ENCODE data around the gene C18orf63. TPM values are rescaled to one million over a fixed set of nuclear protein-coding genes. Genes with fewer than 3 reads are reported as not detected.
"Not testable (repeated sequence)": the region's sequence is repeated elsewhere in the genome, so short reads cannot be mapped to it uniquely, and the experiment has no call there.

The C18orf63 gene
- total RNA-seq, 2 donors from 2014 or later: not detected

DNA sequence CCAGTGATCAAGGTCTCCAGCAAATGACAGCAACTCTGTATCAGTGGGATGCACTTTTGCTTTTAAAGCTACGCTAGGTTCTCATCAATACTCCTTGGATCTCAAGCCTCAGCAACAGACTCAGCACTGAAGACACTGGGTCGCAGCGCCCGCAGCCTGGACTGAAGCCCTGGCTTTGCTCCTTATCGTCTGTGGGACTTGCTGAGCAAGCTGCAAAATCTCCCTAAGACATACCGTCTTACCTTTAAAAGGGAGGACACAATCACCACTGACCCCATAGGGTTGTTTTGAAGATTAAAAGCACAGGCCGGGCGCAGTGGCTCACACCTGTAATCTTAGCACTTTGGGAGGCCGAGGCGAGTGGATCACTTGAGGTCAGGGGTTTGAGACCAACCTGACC is 32.0 kb upstream of the C18orf63 start:
- DNase-seq (ENCODE audit: low spot score): no peak
- H3K9me3 ChIP-seq: no peaks in the 10 kb centered on the region
- no peaks in the 10 kb centered on the region for H3K27me3 ChIP-seq
- no peaks in the 10 kb centered on the region for H3K36me3 ChIP-seq
- H3K27ac ChIP-seq: peak overlapping the region in 1 of 2 donors; percentile 38
- peaks cover 0 to 48% of the 10 kb centered on the region in 2 donors for H3K4me1 ChIP-seq
- TF ChIP-seq, protein P1, sequence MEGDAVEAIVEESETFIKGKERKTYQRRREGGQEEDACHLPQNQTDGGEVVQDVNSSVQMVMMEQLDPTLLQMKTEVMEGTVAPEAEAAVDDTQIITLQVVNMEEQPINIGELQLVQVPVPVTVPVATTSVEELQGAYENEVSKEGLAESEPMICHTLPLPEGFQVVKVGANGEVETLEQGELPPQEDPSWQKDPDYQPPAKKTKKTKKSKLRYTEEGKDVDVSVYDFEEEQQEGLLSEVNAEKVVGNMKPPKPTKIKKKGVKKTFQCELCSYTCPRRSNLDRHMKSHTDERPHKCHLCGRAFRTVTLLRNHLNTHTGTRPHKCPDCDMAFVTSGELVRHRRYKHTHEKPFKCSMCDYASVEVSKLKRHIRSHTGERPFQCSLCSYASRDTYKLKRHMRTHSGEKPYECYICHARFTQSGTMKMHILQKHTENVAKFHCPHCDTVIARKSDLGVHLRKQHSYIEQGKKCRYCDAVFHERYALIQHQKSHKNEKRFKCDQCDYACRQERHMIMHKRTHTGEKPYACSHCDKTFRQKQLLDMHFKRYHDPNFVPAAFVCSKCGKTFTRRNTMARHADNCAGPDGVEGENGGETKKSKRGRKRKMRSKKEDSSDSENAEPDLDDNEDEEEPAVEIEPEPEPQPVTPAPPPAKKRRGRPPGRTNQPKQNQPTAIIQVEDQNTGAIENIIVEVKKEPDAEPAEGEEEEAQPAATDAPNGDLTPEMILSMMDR (IDR thresholded peaks at IDR 0.05): no peak
- H3K4me3 ChIP-seq: no peak overlapping the region

DNA sequence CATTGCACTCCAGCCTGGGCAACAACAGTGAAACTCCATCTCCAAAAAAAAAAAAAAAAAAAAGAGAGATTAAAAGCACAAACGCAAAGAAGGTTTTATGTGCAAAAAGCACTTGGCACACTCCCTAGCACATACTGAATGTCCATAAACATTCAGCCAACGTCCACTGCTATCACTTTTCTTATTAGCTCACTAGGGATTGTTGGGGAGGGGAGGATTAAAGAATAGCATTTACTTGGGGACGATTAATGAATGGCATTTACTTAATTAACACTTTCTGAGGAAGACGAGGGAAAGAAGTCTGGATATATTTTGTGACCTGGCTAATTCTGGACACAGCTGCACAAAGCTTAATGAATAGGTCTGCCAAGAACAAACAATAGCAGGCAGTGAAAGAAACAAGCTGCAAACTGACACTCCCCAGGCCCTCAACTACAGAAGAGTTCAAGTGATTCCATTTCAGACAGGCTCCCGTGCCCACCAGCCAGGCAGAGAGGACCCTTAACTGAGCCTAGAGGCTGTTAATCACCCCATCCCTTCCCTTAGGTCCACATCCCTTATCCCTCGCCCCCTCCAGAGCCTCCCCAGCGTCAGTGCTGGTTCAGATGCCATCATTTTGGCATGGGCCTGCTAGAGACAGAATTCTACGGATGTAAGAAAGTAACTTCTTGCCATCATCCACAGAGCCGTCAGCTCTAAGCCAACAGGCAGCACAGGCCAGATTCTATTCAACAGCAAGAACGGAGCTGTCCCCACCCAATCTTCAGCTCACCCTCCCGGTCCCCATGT is 31.3 kb upstream of the C18orf63 start:
- Histone ChIP-seq H3K4me1 (peaks cover 0 to 51% of the 10 kb centered on the region in 2 donors), H3K27ac (peak overlapping the region; percentile 69 to 85), H3K9me3 (no peaks in the 10 kb centered on the region), H3K27me3 (no peaks in the 10 kb centered on the region), H3K36me3 (no peaks in the 10 kb centered on the region), H3K4me3 (peak overlapping the region in 1 of 2 donors; percentile 8)
- TF ChIP-seq, protein P1 (IDR thresholded peaks at IDR 0.05): no peak
- no peak for DNase-seq (ENCODE audit: low spot score)

DNA sequence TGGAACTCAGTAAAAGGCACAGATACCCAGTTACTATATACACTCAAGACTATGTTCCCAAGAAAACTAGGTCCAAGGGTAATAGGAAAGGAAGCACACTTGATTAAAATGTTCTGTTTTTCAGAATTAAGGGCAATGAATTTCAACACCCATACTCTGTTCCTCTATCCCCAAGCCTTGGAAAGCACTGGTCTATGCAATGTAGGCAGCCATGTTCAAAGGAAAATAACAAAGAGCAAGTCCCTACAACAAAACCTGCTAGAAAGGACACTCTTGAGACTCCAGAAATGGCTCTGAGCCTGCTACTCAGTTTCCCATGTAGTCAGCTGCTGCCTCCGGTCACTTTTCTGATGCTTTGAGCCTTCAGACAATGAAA is 30.7 kb upstream of the C18orf63 start:
- TF ChIP-seq, protein P1 (IDR thresholded peaks at IDR 0.05): no peak
- Histone ChIP-seq H3K27ac (peak overlapping the region; percentile 69 to 85), H3K27me3 (no peaks in the 10 kb centered on the region), H3K9me3 (no peaks in the 10 kb centered on the region), H3K4me3 (peak overlapping the region in 1 of 2 donors; percentile 8), H3K36me3 (no peaks in the 10 kb centered on the region), H3K4me1 (peaks cover 0 to 55% of the 10 kb centered on the region in 2 donors)
- no peak for DNase-seq (ENCODE audit: low spot score)

DNA sequence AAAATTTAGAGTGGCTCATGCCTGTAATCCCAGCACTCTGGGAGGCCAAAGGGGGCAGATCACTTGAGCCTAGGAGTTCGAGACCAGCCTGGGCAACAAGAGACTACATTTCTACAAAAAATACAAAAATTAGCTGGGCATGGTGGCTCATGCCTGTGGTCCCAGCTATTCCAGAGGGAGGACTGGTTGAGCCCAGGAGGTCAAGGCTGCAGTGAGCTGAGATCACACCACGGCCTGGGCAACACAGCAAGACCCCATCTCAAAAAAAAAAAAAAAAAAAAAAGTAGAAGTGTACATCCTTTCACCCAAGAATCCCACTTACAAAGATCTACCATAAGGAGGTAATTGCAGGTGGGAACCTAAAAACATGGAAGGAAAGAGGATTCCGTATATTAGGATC is 30.1 kb upstream of the C18orf63 start:
- not testable (repeated sequence) for DNase-seq (ENCODE audit: low spot score); H3K27me3 ChIP-seq; H3K9me3 ChIP-seq; H3K4me3 ChIP-seq; H3K36me3 ChIP-seq
- H3K27ac ChIP-seq: peak overlapping the region; percentile 3 to 69
- peaks cover 0 to 61% of the 10 kb centered on the region in 2 donors for H3K4me1 ChIP-seq

DNA sequence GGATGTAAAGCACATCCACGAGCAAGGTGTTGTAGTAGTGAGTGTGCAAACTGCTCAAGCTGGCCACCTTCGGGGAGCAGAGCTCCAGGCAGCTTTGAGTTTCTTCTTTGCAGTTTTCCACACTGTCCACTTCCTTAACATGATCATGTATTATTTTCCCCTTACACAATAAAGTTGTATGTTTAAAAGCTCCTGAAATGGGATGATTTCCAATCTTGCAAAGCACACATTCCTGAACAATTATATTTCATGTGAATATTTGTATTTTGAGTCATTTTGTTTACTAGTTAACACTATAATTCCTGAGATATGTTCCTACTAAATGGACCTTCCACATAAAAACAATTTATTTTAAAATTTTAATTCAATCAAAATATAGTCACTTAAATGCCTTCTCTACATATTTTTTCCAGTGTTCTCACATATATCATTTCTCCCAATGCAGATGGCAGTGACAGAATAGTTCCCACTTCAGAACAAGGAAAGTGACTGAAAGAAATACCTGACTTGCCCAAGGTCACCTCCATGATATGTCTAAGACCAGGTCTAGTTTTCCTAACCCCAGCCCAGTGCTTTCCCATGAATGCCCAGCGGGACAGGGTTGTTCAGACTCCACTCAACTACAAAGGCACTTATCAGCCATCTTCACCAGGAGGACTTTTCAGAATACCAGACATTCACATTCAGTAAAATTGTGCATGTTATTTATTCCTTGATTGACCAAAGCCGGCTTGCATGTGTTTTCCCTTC is 29.4 kb upstream of the C18orf63 start:
- Histone ChIP-seq H3K9me3 (no peaks in the 10 kb centered on the region), H3K36me3 (no peaks in the 10 kb centered on the region), H3K4me1 (peaks cover 0 to 66% of the 10 kb centered on the region in 2 donors), H3K27ac (peak overlapping the region in 1 of 2 donors; percentile 3), H3K4me3 (no peak overlapping the region), H3K27me3 (no peaks in the 10 kb centered on the region)
- no peak for DNase-seq (ENCODE audit: low spot score)
- TF ChIP-seq, protein P1 (IDR thresholded peaks at IDR 0.05): no peak

DNA sequence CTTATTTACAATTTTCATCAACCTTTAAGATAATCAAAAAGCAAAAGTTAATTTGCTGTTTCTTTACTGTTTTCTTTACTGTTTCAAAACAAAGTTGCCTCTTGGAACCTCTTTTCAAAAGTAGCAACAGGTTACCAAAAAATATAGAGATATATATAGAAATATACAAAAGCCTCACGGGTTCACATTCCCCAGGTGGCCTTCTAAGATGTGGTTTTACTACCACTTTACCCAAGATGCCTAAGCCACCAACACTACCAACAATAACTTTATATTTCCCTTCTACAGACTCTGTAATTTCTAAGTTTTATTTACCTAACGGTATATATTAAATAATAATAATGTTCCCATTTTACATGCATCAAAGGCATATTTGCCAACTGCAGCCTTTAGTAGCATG is 28.8 kb upstream of the C18orf63 start:
- H3K27me3 ChIP-seq: no peaks in the 10 kb centered on the region
- DNase-seq (ENCODE audit: low spot score): no peak
- H3K36me3 ChIP-seq: no peaks in the 10 kb centered on the region
- no peak overlapping the region for H3K27ac ChIP-seq
- TF ChIP-seq, protein P1 (IDR thresholded peaks at IDR 0.05): no peak
- no peak overlapping the region for H3K4me3 ChIP-seq
- no peaks in the 10 kb centered on the region for H3K9me3 ChIP-seq
- peaks cover 0 to 62% of the 10 kb centered on the region in 2 donors for H3K4me1 ChIP-seq

Data from right atrium auricular region (tissue), 2 donors.